ENCODE results near the gene PDE3B.
A peak's percentile ranks its signal among the peaks of the same experiment; 100 is the strongest.
"Not testable (repeated sequence)": the region's sequence is repeated elsewhere in the genome, so short reads cannot be mapped to it uniquely, and the experiment has no call there.

Gene PDE3B

DNA sequence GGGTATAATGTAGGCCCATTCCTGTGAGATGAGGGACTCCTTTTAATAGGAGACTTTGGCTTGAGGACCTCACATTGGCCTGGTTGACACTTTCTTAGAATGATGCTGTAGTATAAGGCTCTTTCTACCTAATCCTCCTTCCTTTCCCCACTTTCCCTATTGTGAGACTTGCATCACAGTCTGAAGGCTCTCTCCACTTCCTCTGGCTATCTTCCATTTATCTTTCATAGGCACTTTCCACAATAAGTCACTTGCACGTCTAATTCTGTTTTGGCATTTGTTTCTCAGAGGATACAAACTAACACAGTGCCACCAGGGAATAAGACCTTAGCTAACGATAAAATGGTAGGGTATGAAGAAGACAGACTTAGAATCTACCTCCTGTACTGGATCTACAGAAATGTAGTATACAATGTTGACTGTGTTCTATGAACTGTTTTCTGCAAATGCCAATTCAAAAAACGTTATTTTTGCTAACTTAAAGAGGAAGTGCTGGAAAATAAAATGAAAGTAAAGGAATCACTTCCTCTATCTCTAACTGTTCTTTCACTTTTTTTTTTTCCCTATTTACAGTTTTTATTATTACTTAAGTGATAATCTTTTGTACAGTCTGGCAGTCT, 17.9 kb upstream of the PDE3B start:
- DNase-seq (ENCODE audit: extremely low spot score) = no peak
- TF ChIP-seq, protein P1, sequence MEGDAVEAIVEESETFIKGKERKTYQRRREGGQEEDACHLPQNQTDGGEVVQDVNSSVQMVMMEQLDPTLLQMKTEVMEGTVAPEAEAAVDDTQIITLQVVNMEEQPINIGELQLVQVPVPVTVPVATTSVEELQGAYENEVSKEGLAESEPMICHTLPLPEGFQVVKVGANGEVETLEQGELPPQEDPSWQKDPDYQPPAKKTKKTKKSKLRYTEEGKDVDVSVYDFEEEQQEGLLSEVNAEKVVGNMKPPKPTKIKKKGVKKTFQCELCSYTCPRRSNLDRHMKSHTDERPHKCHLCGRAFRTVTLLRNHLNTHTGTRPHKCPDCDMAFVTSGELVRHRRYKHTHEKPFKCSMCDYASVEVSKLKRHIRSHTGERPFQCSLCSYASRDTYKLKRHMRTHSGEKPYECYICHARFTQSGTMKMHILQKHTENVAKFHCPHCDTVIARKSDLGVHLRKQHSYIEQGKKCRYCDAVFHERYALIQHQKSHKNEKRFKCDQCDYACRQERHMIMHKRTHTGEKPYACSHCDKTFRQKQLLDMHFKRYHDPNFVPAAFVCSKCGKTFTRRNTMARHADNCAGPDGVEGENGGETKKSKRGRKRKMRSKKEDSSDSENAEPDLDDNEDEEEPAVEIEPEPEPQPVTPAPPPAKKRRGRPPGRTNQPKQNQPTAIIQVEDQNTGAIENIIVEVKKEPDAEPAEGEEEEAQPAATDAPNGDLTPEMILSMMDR (IDR thresholded peaks at IDR 0.05; ENCODE audit: control extremely low read depth, extremely low read depth, low read depth, missing control alignments) = no peak
- CTCF ChIA-PET = interaction anchor here (0.8 to 2.4 kb wide), 5 partner anchors 10 to 282 kb away, joined by 3 to 5 read pairs (median 4); no protein-coding TSS in a partner anchor
- POLR2A ChIA-PET = no interaction called here

DNA sequence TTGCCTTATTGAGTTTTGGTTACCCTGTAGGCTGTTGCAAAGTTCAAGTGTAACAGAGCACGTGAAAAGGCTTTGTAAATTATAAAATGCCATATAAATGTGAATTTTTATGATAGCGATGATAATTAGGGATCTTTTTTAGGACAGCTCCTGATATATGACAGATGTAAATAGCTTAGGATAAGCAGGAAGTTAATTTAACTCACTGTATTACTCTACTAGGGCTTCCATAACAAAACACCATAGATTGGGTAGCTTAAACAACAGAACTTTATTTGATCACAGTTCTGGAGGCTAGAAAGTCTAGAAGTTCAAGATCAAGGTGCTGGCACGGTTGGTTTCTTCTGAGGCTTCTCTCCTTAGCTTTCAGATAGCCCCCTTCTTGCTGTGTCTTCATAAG, 17.0 kb upstream of the PDE3B start:
- no peak for DNase-seq (ENCODE audit: extremely low spot score)
- ChIA-PET POLR2A (no interaction called here), CTCF (interaction anchor here (0.8 to 2.4 kb wide), 6 partner anchors 9 to 281 kb away, joined by 3 to 5 read pairs (median 4); no protein-coding TSS in a partner anchor)
- TF ChIP-seq, protein P1 (IDR thresholded peaks at IDR 0.05; ENCODE audit: control extremely low read depth, extremely low read depth, low read depth, missing control alignments) = no peak

DNA sequence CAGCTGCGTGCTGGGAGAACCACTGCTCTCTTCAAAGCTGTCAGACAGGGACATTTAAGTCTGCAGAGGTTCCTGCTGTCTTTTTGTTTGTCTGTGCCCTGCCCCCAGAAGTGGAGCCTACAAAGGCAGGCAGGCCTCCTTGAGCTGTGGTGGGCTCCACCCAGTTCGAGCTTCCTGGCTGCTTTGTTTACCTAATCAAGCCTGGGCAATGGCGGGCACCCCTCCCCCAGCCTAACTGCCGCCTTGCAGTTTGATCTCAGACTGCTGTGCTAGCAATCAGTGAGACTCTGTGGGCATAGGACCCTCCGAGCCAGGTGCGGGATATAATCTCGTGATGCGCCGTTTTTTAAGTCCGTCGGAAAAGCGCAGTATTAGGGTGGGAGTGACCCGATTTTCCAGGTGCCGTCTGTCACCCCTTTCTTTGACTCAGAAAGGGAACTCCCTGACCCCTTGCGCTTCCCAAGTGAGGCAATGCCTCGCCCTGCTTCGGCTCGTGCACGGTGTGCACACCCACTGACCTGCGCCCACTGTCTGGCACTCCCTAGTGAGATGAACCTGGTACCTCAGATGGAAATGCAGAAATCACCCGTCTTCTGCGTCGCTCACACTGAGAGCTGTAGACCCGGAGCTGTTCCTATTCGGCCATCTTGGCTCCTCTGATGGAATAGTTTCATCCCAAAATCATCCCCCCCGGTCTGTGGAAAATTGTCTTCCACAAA, 9.9 kb upstream of the PDE3B start:
- CTCF ChIA-PET; POLR2A ChIA-PET; DNase-seq (ENCODE audit: extremely low spot score): not testable (repeated sequence)

DNA sequence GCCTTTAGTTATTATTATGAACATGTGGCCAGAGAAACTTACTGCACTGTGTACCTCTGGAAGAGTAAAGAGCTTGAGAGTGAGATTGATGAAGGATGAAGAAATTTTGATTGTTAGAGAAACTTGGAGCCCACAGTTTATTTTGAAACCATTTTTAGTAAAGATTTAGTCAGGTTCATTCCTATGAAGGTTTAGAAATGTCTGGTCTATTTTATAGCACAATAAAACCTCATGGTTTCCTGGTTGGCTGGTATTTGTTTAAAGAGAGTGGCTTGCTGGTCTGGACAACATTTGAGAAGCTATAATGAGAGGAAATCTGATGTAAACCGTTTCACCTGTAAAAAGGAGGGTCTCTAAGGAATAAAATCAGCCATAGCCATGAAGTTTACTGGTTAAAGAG, 8.8 kb upstream of the PDE3B start:
- TF ChIP-seq, protein P1 (IDR thresholded peaks at IDR 0.05; ENCODE audit: control extremely low read depth, extremely low read depth, low read depth, missing control alignments) = no peak
- DNase-seq (ENCODE audit: extremely low spot score) = no peak
- ChIA-PET POLR2A (no interaction called here), CTCF (interaction anchor here (1.0 to 1.7 kb wide), 2 partner anchors 9 to 12 kb away, joined by 5 to 10 read pairs; partner anchors contain the start of gene PDE3B)

DNA sequence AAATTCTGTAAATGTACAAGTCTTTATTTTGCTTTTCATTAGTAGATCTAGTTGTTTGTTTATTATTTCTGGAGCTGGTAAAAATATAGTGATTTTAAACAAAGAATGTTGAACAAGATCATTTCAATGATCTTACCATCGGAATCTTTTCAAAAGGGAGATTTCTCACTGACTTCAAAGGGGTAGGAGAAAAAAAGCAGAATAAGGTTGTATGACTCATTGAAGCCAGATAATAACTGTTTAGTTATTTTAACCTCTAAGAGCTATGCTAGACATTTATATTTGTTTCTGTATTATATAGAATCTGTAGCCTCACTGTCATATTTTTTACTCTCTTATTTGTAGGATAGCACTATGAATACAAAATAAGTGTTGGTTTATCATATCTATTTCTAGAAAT, 8.1 kb upstream of the PDE3B start:
- TF ChIP-seq, protein P1 (IDR thresholded peaks at IDR 0.05; ENCODE audit: control extremely low read depth, extremely low read depth, low read depth, missing control alignments) = no peak
- DNase-seq (ENCODE audit: extremely low spot score) = no peak
- ChIA-PET CTCF (interaction anchor here (0.9 to 1.7 kb wide), 3 partner anchors 9 to 18 kb away, joined by 3 to 10 read pairs (median 3); partner anchors contain the start of gene PDE3B), POLR2A (interaction anchor here (0.6 kb wide), 1 partner anchor 98 kb away, joined by 3 read pairs; no protein-coding TSS in a partner anchor)

DNA sequence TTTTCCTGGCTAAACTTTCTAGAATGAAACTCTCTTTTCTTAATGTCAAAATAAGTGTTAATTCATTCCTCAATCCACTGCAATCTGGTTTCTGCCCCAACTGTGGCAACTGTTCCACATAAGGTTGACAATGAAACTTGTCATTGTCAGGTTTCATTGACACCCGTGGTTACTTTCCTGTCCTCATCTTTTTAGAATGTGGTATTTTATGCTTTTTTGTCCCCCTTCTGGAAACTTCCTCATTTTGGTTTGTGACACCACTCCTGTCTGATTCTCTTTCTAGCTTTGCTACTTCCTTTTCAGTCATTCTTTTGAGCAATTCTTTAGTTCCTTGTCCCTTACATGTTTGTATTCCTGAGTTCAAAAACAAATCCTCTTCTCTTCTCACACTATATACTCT, 7.5 kb upstream of the PDE3B start:
- DNase-seq (ENCODE audit: extremely low spot score) = peak; percentile 12
- TF ChIP-seq, protein P1 (IDR thresholded peaks at IDR 0.05; ENCODE audit: control extremely low read depth, extremely low read depth, low read depth, missing control alignments) = no peak
- CTCF ChIA-PET = interaction anchor here (0.9 to 1.3 kb wide), 7 partner anchors 10 to 272 kb away, joined by 3 to 5 read pairs (median 3); no protein-coding TSS in a partner anchor
- POLR2A ChIA-PET = interaction anchor here (0.6 kb wide), 1 partner anchor 98 kb away, joined by 3 read pairs; no protein-coding TSS in a partner anchor

All from GM10248 (cell line).